NCI-H128 (cell line): ENCODE results near the gene GCNA.
"Not testable (repeated sequence)": the region's sequence is repeated elsewhere in the genome, so short reads cannot be mapped to it uniquely, and the experiment has no call there.

ENCODE experiments used
- DNase-seq: peaks from one replicate; lab custom pipeline; 2025; ENCODE audit not compliant: unreplicated experiment; lab: John Stamatoyannopoulos, UW

The GCNA gene

DNA sequence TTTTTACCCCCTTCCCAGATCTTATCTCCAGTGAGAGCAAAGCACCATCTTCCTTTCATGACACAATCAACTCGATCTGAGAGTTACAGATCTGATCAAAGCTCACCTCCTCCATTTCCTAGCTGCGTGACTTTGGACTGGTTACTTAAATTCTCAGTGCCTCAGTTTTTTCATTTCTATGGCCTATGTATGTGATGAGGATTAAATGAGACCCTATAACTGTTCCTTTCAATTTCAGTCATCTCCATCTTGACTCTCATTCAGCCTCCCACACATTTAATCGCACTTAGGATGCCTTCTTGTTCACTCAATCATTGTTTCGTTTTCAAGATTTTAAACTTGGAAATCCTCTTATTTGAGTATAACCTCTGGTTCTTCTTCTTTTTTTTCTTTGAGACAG lies 60.2 kb downstream of the GCNA start:
- DNase-seq: no peak

DNA sequence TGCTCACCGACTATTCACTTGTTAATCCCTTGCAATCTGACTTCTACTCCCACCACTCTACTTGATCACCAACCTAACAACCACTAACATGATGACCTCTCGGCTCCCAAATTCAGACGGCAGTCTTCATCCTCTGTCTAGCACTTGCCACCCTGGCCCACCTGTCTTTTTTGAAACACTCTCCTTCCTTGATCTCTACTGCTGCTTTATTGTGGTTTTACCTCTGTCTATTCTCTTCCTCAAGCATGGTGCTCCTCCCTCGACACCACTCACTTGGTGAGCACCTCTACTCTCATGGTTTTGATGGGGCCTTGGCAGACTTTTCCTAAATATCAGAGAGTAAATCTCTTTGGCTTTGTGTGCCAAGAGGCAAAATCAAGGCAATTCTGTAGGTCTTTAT lies 61.8 kb downstream of the GCNA start:
- DNase-seq: no peak

DNA sequence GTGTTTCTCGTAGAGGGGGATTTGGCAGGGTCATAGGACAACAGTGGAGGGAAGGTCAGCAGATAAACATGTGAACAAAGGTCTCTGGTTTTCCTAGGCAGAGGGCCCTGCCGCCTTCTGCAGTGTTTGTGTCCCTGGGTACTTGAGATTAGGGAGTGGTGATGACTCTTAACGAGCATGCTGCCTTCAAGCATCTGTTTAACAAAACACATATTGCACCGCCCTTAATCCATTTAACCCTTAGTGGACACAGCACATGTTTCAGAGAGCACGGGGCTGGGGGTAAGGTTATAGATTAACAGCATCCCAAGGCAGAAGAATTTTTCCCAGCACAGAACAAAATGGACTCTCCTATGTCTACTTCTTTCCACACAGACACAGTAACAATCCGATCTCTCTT lies 66.2 kb downstream of the GCNA start:
- not testable (repeated sequence) for DNase-seq

- no peak for DNase-seq
These were observed 72.2 kb downstream of the GCNA start for GRCh38 chrX:71650333-71650969.

DNA sequence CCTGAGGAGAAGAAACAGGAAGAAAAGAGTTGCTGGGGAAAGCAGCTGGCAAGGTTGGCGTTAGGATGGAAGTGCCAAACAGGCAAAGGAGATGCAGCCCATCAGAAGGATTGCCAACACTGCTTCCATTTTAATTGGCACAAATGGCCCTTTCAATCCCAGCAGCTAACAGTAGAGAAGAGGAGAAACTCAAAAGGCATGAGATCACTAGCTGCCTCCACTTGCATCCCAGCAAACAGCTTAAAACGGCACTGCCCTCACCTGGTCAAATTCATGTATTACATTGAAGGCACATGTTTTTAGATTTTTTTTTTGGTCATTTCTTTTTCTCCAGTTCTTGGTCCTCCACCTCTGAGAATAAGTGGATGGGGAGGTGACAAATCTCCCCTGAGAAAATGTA lies 74.2 kb downstream of the GCNA start:
- DNase-seq: no peak

DNA sequence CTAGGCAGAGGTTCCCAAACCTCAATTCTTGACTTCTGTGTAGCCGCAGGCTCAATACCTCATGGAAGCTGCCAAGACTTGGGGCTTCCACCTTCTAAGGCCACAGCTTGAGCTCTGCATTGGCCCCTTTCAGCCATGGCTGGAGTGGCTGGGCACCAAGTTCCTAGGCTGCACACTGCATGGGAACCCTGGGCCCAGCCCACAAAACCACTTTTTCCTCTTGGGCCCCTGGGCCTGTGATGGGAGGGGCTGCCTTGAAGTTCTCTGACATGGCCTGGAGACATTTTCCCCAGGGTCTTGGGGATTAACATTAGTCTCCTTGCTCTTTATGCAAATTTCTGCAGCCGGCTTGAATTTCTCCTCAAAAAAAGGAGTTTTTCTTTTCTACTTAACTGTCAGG lies 75.1 kb downstream of the GCNA start:
- DNase-seq: no peak

- no peak for DNase-seq
These were observed 79.0 kb downstream of the GCNA start for GRCh38 chrX:71657267-71657666.

GRCh38 chrX:71659342-71659741 lies 81.1 kb downstream of the GCNA start:
- no peak for DNase-seq

- no peak for DNase-seq
These were observed 81.7 kb downstream of the GCNA start for GRCh38 chrX:71659959-71660358.

DNA sequence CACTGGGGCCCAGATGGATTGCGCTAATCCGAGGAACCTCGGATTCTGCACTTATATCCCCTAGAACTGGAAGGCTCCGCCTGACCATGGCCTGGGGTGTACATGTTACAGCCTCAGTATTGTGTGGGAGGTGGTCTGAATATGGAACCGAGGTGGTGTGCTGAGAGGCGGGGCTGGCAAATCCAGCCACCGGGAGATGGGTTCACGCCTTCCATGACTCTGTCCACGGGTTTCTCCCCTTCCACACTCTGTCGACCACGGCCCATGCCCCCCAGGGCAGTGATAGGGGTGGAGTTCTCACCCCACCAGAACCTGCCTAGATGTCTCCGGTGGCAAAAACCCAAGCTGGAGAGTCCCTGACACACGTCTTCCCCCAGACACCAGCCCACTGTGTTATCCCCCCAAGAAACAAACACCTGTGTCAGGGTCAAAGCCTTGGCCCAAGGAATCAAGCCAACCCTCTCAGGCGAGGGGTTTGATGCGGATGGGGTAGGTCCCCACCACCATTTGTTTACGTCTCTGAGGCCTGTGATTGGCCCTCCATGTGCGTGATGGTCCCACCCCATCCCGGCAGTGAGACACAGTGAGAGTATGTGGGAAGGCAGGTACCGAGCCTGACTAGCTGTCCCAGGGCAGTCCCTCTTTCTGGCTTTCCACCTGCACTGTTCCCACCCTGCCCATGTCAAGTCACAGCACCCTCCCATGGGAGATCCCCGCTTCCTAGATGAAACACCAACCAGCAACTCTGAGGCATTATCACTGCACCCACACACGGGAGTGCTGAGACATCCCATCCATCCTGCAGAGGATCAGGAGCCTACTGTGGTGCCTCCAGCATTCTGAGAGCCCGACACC lies 82.6 kb downstream of the GCNA start:
- DNase-seq: no peak

DNA sequence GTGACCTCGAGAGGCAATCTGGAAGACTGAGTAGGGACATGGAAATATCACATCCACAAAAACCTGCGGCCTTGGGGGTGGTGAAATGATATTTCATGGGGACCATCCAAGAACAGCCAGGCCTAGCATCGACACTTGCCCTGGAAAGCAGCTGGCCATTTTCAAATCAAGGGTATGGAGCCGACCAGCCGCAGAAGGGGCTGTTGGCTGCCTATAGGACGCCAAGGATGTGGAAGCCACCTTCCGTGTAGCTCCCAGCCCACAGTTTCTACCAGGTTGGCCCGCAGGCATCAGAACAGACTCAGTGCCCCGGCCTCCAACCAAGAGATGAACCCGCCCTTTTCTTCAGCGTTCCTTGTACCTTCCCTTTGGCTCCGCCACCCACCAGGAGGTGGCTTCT lies 83.7 kb downstream of the GCNA start:
- DNase-seq: no peak

DNA sequence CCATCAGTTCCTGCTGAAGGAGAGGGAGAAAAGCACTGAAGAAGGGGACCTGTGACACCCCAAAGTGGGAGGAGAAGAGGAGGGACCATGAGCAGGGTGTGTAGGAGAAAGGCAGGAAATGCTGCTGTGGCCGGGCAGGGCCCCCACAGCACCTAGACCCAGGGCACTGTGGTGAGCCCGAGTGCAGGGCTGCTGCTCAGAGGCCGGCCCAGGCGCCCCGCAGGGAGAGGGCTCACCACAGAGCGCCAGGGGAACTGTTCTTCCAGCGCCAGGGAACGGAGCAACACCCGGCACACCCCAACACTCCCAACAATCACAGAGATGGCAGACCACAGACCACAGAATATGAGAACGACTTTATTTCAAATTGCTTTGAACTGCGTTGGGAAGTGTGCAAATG lies 84.4 kb downstream of the GCNA start:
- DNase-seq: not testable (repeated sequence)
